HG03045 (cell line): ENCODE measurements around the gene TBX5.
"Not testable (repeated sequence)": the region's sequence is repeated elsewhere in the genome, so short reads cannot be mapped to it uniquely, and the experiment has no call there.

Experiments
- ATAC-seq: cut with Tn5 transposase; IDR thresholded peaks from one replicate; pipeline ENCODE4 v1.9.1; 2021; ENCODE audit warnings: mild to moderate bottlenecking, moderate library complexity; ENCODE audit not compliant: unreplicated experiment

Gene TBX5

DNA sequence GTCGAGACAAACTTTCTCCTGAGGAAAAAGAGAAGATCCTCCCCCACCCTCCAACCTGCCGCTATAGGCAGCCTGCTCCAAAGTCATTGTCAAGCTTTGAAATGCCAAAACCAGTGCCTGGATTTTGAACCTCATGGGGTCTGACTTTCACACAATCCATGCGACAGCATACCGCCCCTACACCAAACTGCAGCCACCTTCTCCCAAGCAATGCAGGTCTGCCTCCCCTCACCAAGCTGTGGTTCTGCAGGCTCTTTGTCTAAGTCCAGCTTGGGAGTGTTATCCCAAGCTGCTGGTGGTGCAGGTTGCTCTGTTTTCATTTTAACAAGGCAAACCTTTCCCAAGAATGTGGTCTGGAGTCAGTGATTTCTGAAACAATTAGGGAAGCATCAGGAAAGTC, 12.4 kb downstream of the TBX5 start:
- no peak for ATAC-seq

DNA sequence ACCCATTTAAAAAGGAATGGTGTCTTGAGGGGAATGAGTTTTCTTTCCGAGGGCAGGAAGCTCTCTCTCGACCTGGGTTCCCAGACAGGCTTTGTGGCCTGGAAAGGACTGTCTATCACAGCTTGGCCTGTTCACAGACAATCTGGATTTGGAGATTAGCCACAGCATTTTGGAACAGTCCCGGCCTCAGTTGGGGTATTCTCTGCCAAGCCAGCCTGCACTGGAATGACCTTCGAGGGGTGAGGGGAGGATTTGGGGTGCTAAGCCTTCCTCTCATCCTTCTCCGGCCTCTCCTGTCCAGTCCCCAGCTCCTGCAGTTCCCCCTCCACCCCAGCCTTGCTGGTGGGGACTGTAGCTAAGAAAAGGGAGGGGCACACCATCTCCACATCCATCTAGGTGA, 13.0 kb downstream of the TBX5 start:
- no peak for ATAC-seq

DNA sequence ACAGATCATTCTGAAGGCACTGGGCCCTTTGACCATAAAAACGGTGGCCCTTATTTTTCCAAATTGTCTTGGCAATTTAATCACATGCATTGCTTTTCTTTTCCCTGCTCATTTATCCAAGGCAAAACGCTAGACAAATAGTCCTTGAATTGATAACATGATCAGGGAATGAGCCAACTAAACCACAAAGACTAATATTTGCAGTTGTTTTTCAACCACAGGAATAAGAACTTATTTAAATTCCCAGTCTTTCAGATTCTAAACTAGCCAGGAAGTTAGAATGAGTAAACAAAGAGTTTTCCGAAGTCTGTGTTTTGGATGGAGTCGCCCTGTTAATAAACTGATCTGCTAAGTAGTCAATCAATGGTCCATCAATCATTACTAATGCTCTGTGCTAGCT, 14.9 kb downstream of the TBX5 start:
- ATAC-seq = no peak

DNA sequence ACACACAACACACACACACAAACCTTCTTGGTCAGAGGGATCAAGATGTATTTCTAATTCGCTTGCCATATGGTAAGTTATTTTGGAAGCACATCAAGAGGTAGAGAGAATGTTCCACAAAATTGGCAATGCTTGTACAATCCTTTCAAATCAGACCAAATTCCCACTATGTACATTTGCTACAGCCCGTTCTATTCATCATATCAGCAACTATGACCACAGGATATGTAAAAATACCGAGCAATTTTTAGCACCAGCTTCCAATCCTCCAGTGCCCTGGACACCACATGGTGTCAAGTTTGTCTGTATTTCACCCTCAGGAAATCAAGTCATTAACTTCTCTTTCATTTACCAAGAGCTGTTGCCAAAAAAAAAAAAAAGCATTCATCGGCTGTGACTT, 21.2 kb downstream of the TBX5 start:
- ATAC-seq = no peak

DNA sequence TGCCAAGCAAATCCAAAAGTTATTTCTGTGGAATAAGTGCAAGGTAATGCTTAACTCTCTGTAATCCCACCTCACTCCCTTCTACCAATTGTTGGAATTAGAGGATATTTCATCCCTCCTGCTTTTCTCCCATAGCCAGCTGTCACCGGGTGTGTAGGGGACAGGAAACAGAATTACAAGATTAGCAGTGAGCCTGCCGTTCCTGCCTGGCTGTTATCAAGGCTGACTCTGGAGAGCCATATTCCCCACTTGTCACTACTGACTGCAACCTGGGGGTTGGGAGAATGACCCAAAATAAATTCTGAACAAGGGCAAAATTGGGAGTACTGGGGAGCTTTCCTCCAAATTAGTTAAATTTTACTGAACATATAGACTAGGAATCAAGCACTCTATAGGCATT, 24.8 kb downstream of the TBX5 start:
- no peak for ATAC-seq

DNA sequence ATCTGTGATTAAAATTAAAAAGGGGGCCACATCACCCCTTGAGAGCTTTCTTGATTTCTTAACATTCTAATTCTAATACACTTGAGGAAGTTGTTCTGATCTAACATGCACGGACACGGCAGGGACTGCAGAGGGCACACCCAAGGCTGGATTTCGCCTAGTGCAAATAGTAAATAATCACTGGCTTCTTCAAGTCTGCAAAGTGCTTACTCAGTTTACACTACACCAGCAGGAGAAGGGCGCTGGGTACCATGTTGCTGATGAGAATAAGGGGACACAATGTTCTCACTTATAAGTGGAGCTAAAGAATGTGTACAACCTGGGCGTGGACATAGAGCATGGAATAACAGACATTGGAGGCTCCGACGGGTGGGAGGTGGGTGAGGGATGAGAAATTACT, 34.2 kb downstream of the TBX5 start:
- no peak for ATAC-seq

GRCh38 chr12:114371250-114371649, 34.7 kb downstream of the TBX5 start:
- ATAC-seq = no peak

DNA sequence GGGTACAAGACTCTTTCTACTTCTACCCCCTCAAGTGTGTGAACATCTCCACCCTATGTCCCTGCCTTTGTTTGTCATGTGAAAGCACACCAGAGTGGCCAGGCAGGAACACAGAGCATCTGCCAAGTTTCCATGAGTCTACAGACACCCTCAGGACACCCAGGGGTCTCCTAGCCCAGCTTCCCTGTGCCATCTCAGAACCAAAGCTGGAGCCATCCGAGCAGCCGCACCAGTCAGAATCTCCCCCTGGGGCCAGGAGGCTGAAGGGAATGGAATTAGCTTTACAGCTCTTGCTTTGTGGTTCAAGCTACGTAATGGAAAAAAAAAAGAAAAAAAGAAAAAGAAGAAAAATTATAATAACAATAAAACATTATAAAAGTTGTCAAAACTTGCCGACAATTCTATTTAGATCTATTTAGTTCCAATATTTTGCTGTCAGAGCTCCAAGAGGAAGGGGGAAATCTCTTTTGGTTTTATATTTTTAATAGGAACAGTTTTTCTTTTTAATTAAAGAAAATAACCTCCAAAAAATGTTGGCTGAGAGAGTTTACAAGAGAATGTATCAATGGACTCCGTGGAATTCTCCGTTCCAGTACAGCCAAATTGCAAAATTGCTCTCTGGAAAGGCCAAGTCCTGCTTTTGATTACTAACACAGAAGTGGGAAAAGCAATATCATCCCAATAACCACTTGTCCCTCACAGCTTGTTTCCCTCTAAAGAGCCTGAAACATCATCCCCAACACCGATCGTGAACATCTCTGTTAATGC, 37.1 kb downstream of the TBX5 start:
- ATAC-seq = no peak

DNA sequence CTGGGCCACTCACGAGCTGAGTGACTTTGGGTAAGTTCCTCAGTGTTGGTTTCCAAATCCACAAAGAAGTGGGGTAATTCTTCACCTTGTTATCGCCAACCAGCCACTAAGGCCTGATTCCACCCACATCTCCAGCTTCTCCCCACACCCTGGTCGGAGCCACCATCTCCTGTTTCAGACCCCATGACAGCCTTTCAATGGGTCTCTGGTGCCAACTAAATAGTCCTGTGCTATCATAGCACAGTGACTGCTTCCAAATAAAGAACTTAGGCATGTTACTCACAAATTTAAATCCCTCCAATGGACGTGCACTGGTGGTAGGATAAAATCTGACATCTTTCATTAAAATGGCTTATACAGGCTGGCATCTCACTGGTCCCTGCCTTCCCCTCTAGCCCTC, 44.0 kb downstream of the TBX5 start:
- ATAC-seq = no peak

DNA sequence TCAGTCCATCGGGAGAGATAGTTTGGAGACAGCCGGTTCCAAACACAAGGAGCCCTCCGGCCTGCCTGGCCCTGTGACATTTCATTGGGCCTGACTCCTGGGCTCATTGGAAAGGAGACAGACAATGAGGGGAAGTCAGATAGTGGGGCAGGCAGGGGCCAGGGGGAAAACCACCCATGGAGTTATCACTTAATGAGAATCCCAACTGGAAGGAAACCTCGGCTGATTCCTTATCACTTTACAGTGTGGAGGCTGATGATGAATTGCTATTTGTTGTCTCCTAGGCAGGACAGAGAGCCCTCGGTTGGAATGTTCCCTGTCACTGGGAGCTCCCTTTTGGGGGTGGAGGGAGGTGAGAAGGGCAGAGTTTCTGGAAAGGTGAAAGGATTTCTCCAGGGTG, 44.4 kb downstream of the TBX5 start:
- no peak for ATAC-seq

DNA sequence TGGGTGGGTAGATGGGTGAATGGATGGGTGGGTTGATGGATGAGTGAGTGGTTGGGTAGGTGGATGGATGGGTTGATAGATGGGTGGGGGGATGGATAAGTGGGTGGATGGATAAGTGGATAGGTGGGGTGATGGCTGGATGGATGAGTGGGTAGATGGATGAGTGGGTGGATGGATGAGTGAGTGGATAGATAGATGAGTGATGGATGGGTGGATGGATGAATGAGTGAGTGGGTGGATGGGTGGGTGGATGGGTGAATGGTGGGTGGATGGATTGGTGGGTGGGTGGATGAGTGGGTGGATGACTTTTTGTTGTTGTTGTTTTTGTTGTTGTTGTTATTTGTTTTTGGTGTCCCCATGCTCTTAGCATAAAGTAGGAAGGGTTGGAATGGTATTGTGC, 45.5 kb downstream of the TBX5 start:
- ATAC-seq = no peak

DNA sequence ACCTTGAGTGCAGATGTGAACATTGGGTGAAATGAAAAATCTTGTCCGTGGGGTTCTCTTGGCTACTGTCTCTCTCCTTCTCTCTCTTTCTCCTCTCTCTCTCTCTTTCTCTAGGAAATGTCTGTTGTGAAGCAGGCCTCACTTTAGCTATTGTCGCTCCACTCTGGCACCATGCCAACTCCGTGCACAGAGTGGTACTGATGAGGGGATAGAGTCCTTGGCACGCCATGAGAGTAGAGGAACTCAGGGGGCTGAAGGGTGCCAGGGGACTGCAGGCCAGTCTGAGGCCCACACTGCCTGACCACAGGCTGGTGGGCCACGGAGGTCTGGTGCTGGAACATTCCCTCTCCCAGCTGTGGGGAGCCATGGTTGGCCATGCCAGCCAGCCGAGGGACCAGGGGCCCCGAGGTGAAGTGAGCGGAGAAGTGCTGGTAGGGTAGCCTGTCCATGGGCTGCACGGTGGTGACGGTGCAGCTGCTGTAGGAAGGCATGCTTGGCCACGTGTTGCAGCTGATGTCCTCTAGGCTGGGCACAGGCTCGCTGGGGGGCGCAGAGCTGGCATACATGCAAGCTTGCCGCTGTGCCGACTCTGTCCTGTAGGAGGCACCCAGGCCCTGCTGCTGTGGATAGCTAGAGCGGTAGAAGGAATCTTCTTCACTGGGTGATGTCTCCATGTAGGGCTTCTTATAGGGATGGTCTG, 50.4 kb downstream of the TBX5 start:
- ATAC-seq = no peak

GRCh38 chr12:114349239-114349638, 56.7 kb downstream of the TBX5 start:
- ATAC-seq = not testable (repeated sequence)

- no peak for ATAC-seq
Observed at GRCh38 chr12:114347861-114348260, 58.1 kb downstream of the TBX5 start.

GRCh38 chr12:114344831-114345230, 61.1 kb downstream of the TBX5 start:
- no peak for ATAC-seq

DNA sequence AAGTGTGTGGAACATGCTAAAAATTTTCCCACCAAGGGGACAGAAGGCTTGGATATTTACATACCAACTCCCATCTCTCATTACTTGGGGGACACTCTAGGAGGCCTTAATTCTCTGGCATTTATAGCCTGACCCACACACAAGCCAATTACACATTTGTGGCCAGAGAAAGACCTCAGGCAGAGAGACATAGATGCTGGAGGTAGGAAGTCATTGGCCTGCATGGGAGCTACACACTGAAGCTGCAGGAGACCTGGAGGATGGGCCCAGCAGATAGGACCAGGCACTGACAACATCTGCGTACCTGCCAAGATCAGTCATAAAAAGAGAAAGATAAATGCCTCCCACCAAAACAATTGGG, 61.7 kb downstream of the TBX5 start:
- ATAC-seq = no peak

GRCh38 chr12:114343585-114344302, 62.2 kb downstream of the TBX5 start:
- no peak for ATAC-seq

- no peak for ATAC-seq
Observed at GRCh38 chr12:114342656-114343055, 63.3 kb downstream of the TBX5 start.

GRCh38 chr12:114341635-114342034, 64.3 kb downstream of the TBX5 start:
- no peak for ATAC-seq

- ATAC-seq = no peak
Observed at GRCh38 chr12:114340231-114340630, 65.7 kb downstream of the TBX5 start.

- ATAC-seq = no peak
Observed at GRCh38 chr12:114339626-114340025, 66.3 kb downstream of the TBX5 start.

DNA sequence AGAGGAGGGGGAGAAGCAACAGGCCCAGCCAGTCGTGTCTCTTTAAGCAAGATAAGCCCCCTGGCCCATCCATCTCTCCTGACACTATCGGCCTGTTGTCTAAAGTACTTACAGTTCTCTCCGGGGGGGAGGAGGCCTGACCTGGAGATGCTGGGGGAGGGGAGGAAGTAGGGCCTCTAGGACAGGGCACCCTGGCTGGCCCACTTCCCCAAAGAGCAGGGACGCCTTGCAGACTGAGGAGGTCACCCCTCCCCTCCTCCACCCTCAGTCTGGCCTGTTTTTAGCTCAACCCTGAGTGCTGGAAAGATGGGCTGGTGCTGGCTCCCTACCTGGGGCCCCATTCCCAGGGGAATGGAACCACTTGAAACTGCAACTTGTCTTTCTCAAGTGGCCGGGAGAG, 70.3 kb downstream of the TBX5 start:
- ATAC-seq = no peak
